HG03521 (cell line): Measurements from ENCODE around the gene GFI1B.
"Not testable (repeated sequence)": the region's sequence is repeated elsewhere in the genome, so short reads cannot be mapped to it uniquely, and the experiment has no call there.

Experiments
- ATAC-seq: cut with Tn5 transposase; IDR thresholded peaks from one replicate; pipeline ENCODE4 v1.9.1; 2021; ENCODE audit warnings: mild to moderate bottlenecking, moderate library complexity; ENCODE audit not compliant: unreplicated experiment

The GFI1B gene

GRCh38 chr9:132989998-132990557 lies 11.6 kb downstream of the GFI1B start:
- ATAC-seq = not testable (repeated sequence)

- no peak for ATAC-seq
Measured at GRCh38 chr9:132990781-132991180, 12.3 kb downstream of the GFI1B start.

- no peak for ATAC-seq
Measured at GRCh38 chr9:132991351-132992300, 13.1 kb downstream of the GFI1B start.

- no peak for ATAC-seq
Measured at GRCh38 chr9:132993511-132993939, 15.0 kb downstream of the GFI1B start.

GRCh38 chr9:132994410-132995120 lies 16.1 kb downstream of the GFI1B start:
- no peak for ATAC-seq

- no peak for ATAC-seq
Measured at GRCh38 chr9:132995121-132995420, 16.6 kb downstream of the GFI1B start.

GRCh38 chr9:132995879-132996278 lies 17.4 kb downstream of the GFI1B start:
- ATAC-seq = no peak

GRCh38 chr9:132996526-132996925 lies 18.0 kb downstream of the GFI1B start:
- ATAC-seq = no peak

GRCh38 chr9:132997591-132997990 lies 19.1 kb downstream of the GFI1B start:
- no peak for ATAC-seq

- ATAC-seq = not testable (repeated sequence)
Measured at GRCh38 chr9:132998221-132998620, 19.7 kb downstream of the GFI1B start.

GRCh38 chr9:132998831-132999635 lies 20.5 kb downstream of the GFI1B start:
- ATAC-seq = no peak

- ATAC-seq = no peak
Measured at GRCh38 chr9:133002147-133003070, 23.9 kb downstream of the GFI1B start.

- ATAC-seq = no peak
Measured at GRCh38 chr9:133003071-133003461, 24.6 kb downstream of the GFI1B start.

GRCh38 chr9:133003671-133004090 lies 25.2 kb downstream of the GFI1B start:
- no peak for ATAC-seq

GRCh38 chr9:133004091-133004998 lies 25.9 kb downstream of the GFI1B start:
- no peak for ATAC-seq

- no peak for ATAC-seq
Measured at GRCh38 chr9:133004999-133005760, 26.7 kb downstream of the GFI1B start.

- ATAC-seq = no peak
Measured at GRCh38 chr9:133005957-133006356, 27.5 kb downstream of the GFI1B start.

GRCh38 chr9:133006731-133007352 lies 28.3 kb downstream of the GFI1B start:
- no peak for ATAC-seq
